ENCODE results near the gene ACP2. TPM values are rescaled to one million over a fixed set of nuclear protein-coding genes. Genes with fewer than 3 reads are reported as not detected.

ACP2 gene, protein sequence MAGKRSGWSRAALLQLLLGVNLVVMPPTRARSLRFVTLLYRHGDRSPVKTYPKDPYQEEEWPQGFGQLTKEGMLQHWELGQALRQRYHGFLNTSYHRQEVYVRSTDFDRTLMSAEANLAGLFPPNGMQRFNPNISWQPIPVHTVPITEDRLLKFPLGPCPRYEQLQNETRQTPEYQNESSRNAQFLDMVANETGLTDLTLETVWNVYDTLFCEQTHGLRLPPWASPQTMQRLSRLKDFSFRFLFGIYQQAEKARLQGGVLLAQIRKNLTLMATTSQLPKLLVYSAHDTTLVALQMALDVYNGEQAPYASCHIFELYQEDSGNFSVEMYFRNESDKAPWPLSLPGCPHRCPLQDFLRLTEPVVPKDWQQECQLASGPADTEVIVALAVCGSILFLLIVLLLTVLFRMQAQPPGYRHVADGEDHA
- total RNA-seq, result 10 to 100 TPM in 3 of 4 donors, 1 to 10 TPM in 1; 7.1 to 17.8 (median 15.3) TPM
- polyA plus RNA-seq, result 10 to 100 TPM; 13.1 to 19.0 (median 18.5) TPM
- long read RNA-seq, donor 1, transcript ACP2-201 (11 exons, 2,203 nt), result major isoform, 6 of 6 reads
- long read RNA-seq, donor 1, partial matches to known transcripts, result 0 of 6 reads
- long read RNA-seq, donor 1, other reads (novel, unspliced or antisense), result 0 of 6 reads
- long read RNA-seq, donor 2, transcript ACP2-201 (11 exons, 2,203 nt), result major isoform, 9 of 14 reads
- long read RNA-seq, donor 2, partial matches to known transcripts, result 1 of 14 reads
- long read RNA-seq, donor 2, other reads (novel, unspliced or antisense), result 3 of 14 reads

DNA sequence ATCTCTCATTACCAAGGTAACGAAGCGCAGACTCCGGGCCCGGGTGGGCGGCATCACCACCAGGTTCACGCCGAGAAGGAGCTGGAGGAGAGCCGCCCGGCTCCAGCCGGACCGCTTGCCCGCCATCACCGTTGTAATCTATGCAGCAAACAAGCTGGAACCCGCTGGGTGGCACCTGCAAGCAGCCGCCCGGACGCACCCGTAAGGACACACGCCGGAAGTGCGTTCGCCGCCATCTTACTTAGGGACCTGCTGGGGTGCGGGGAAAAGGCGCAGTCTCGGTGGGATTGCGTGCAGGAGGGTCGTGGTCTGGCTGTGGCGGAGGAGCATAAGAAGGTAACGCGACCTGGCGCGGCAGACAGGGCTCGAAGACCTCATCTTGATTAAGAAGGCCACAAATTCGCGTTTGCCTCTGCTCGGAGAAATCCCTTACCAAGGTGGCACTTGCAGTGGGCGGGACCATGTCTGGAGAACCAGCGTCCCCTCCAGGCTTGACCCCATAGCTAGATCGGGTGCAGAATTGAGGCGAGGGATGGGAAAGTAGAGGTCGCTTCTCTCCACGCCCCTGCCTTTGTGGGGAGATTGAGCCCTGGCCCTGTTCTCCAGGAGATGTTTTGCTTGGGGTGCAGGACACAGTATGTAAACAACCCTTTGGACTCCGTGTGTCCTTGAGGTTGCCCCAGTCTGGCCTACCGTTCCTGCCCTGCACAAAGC is at the start of gene ACP2:
ACP2 (minus strand) TSS at position 151 of the 714 bp plus-strand sequence; CDS start at position 126, 25 bp downstream.
- Histone ChIP-seq H3K36me3 (ENCODE audit: insufficient read depth in 1 of 2, low read depth in 1 of 2) (peaks cover 0 to 39% of the 10 kb centered on the region in 2 donors), H3K4me1 (peaks cover 16% of the 10 kb centered on the region), H3K9me3 (no peaks in the 10 kb centered on the region), H3K27ac (peak within 1 kb of the TSS; percentile 89), H3K27me3 (ENCODE audit: insufficient read depth in 3 of 3, low read length in 2 of 3) (no peaks in the 10 kb centered on the region), H3K4me3 (peak within 1 kb of the TSS; percentile 66)
- TF ChIP-seq, protein P1, sequence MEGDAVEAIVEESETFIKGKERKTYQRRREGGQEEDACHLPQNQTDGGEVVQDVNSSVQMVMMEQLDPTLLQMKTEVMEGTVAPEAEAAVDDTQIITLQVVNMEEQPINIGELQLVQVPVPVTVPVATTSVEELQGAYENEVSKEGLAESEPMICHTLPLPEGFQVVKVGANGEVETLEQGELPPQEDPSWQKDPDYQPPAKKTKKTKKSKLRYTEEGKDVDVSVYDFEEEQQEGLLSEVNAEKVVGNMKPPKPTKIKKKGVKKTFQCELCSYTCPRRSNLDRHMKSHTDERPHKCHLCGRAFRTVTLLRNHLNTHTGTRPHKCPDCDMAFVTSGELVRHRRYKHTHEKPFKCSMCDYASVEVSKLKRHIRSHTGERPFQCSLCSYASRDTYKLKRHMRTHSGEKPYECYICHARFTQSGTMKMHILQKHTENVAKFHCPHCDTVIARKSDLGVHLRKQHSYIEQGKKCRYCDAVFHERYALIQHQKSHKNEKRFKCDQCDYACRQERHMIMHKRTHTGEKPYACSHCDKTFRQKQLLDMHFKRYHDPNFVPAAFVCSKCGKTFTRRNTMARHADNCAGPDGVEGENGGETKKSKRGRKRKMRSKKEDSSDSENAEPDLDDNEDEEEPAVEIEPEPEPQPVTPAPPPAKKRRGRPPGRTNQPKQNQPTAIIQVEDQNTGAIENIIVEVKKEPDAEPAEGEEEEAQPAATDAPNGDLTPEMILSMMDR (IDR thresholded peaks at IDR 0.05), result no peak
- intact Hi-C loops (cut with DNase I), result loop anchor here in 1 of 2 donors (5.0 kb wide), 1 partner anchor 62 kb away; the partner anchor contains the start of gene PACSIN3
- ATAC-seq (peak; percentile 97 to 99 (median 98)), DNase-seq (peak; percentile 88 to 94)
- WGBS, 3 donors, result 0 to 1% (median 0%) methylated on average over 45 of the region's 45 CpGs

DNA sequence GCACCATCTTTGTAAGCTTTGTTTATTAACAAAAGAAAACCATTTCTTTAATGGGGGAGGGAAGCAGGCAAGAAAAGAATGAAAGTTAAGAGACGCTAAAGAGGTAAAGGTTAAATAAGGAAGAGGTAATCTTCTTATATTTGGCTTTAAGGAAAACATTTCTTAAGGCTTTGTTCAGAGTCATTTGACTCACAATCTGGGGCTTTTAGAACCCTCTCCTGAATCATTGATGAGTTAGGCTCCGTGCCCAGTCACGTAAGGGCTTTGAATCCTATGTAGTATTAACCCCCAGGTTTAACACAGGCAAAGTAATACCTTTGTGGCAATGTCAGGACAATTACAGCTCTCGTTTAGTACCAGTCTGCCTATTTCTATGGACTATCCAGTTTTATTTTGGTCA is 47.4 kb upstream of the ACP2 start:
- H3K36me3 ChIP-seq (ENCODE audit: insufficient read depth in 1 of 2, low read depth in 1 of 2), result peaks cover 13 to 99% of the 10 kb centered on the region in 2 donors
- TF ChIP-seq, protein P1 (IDR thresholded peaks at IDR 0.05), result no peak
- no peak for ATAC-seq
- no peaks in the 10 kb centered on the region for H3K27me3 ChIP-seq (ENCODE audit: insufficient read depth in 3 of 3, low read length in 2 of 3)
- H3K4me1 ChIP-seq, result no peaks in the 10 kb centered on the region
- peaks cover 11% of the 10 kb centered on the region for H3K9me3 ChIP-seq
- no peak overlapping the region for H3K4me3 ChIP-seq
- no peak for DNase-seq
- 87 to 90% (median 88%) methylated on average over 4 of the region's 4 CpGs for WGBS, 3 donors
- no peak overlapping the region for H3K27ac ChIP-seq
- intact Hi-C loops (cut with DNase I), result no loop called here

DNA sequence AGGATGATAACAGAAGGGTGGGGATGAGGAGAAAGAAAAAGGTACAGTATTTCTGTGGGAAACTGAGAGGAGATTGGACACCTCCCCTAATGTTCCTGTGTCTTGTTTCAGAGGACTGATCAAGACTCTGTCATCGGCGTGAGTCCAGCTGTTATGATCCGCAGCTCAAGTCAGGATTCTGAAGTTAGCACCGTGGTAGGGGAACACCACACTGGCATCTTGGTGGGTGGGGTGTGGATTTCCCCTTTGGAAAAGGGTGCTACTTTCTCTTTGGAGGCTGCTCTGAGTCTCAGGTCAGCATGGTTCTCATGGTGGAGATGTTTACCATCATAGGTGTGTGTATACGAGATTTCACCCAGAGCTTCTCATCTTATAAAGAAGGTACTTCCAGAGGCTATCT is 46.8 kb upstream of the ACP2 start:
- no peak for DNase-seq
- peaks cover 13 to 100% of the 10 kb centered on the region in 2 donors for H3K36me3 ChIP-seq (ENCODE audit: insufficient read depth in 1 of 2, low read depth in 1 of 2)
- H3K4me3 ChIP-seq, result no peak overlapping the region
- peaks cover 11% of the 10 kb centered on the region for H3K9me3 ChIP-seq
- ATAC-seq, result no peak
- TF ChIP-seq, protein P1 (IDR thresholded peaks at IDR 0.05), result no peak
- WGBS, 3 donors, result 72 to 91% (median 90%) methylated on average over 5 of the region's 5 CpGs
- intact Hi-C loops (cut with DNase I), result no loop called here
- no peaks in the 10 kb centered on the region for H3K4me1 ChIP-seq
- H3K27me3 ChIP-seq (ENCODE audit: insufficient read depth in 3 of 3, low read length in 2 of 3), result no peaks in the 10 kb centered on the region
- no peak overlapping the region for H3K27ac ChIP-seq

DNA sequence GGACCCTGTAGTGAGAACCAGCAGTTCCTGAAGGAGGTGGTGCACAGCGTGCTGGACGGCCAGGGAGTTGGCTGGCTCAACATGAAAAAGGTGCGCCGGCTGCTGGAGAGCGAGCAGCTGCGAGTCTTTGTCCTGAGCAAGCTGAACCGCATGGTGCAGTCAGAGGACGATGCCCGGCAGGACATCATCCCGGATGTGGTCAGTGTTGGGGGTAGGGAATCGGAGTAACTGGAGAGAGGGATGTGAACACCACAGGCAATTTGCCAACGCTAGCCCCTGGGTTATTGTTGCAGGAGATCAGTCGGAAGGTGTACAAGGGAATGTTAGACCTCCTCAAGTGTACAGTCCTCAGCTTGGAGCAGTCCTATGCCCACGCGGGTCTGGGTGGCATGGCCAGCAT is 41.2 kb upstream of the ACP2 start:
- no peak for DNase-seq
- H3K27ac ChIP-seq, result no peak overlapping the region

More for the DNA sequence above, 41.2 kb upstream of the ACP2 start:
- H3K27me3 ChIP-seq (ENCODE audit: insufficient read depth in 3 of 3, low read length in 2 of 3), result no peaks in the 10 kb centered on the region
- ATAC-seq, result no peak
- 93 to 95% (median 94%) methylated on average over 15 of the region's 15 CpGs for WGBS, 3 donors
- intact Hi-C loops (cut with DNase I), result no loop called here
- no peaks in the 10 kb centered on the region for H3K9me3 ChIP-seq
- no peak overlapping the region for H3K4me3 ChIP-seq
- H3K4me1 ChIP-seq, result peaks cover 5% of the 10 kb centered on the region
- TF ChIP-seq, protein P1 (IDR thresholded peaks at IDR 0.05), result no peak
- peaks cover 12 to 93% of the 10 kb centered on the region in 2 donors for H3K36me3 ChIP-seq (ENCODE audit: insufficient read depth in 1 of 2, low read depth in 1 of 2)

All from psoas muscle (tissue), 8 donors.